ENCODE results near the gene IPCEF1. TPM values are rescaled to one million over a fixed set of nuclear protein-coding genes. Genes with fewer than 3 reads are reported as not detected.
"Not testable (repeated sequence)": the region's sequence is repeated elsewhere in the genome, so short reads cannot be mapped to it uniquely, and the experiment has no call there.

IPCEF1 gene
- total RNA-seq, 1 donor from 2014 or later: 1.8 TPM

GRCh38 chr6:154249499-154250298 lies 106.9 kb downstream of the IPCEF1 start:
- no peak for DNase-seq (ENCODE audit: low read depth in 2 of 2)

GRCh38 chr6:154247119-154247861 lies 109.3 kb downstream of the IPCEF1 start:
- DNase-seq (ENCODE audit: low read depth in 2 of 2): peak in 1 of 2 donors; percentile 51

- no peak for DNase-seq (ENCODE audit: low read depth in 2 of 2)
Observed at GRCh38 chr6:154246723-154247118, 109.9 kb downstream of the IPCEF1 start.

- DNase-seq (ENCODE audit: low read depth in 2 of 2): no peak
Observed at GRCh38 chr6:154245506-154245905, 111.1 kb downstream of the IPCEF1 start.

- DNase-seq (ENCODE audit: low read depth in 2 of 2): no peak
Observed at GRCh38 chr6:154243793-154244750, 112.5 kb downstream of the IPCEF1 start.

- no peak for DNase-seq (ENCODE audit: low read depth in 2 of 2)
Observed at GRCh38 chr6:154242617-154243357, 113.8 kb downstream of the IPCEF1 start.

- no peak for DNase-seq (ENCODE audit: low read depth in 2 of 2)
Observed at GRCh38 chr6:154241581-154241980, 115.0 kb downstream of the IPCEF1 start.

- DNase-seq (ENCODE audit: low read depth in 2 of 2): not testable (repeated sequence)
Observed at GRCh38 chr6:154241061-154241460, 115.5 kb downstream of the IPCEF1 start.

- DNase-seq (ENCODE audit: low read depth in 2 of 2): no peak
Observed at GRCh38 chr6:154239392-154239791, 117.2 kb downstream of the IPCEF1 start.

- DNase-seq (ENCODE audit: low read depth in 2 of 2): no peak
Observed at GRCh38 chr6:154238831-154239230, 117.8 kb downstream of the IPCEF1 start.

- no peak for DNase-seq (ENCODE audit: low read depth in 2 of 2)
Observed at GRCh38 chr6:154236646-154237301, 119.8 kb downstream of the IPCEF1 start.

- DNase-seq (ENCODE audit: low read depth in 2 of 2): no peak
Observed at GRCh38 chr6:154234019-154234772, 122.4 kb downstream of the IPCEF1 start.

- no peak for DNase-seq (ENCODE audit: low read depth in 2 of 2)
Observed at GRCh38 chr6:154233383-154233782, 123.2 kb downstream of the IPCEF1 start.

GRCh38 chr6:154232013-154232910 lies 124.3 kb downstream of the IPCEF1 start:
- no peak for DNase-seq (ENCODE audit: low read depth in 2 of 2)

GRCh38 chr6:154230910-154231595 lies 125.5 kb downstream of the IPCEF1 start:
- no peak for DNase-seq (ENCODE audit: low read depth in 2 of 2)

GRCh38 chr6:154230393-154230792 lies 126.2 kb downstream of the IPCEF1 start:
- no peak for DNase-seq (ENCODE audit: low read depth in 2 of 2)

GRCh38 chr6:154229786-154230185 lies 126.8 kb downstream of the IPCEF1 start:
- DNase-seq (ENCODE audit: low read depth in 2 of 2): peak in 1 of 2 donors; percentile 2

- no peak for DNase-seq (ENCODE audit: low read depth in 2 of 2)
Observed at GRCh38 chr6:154228521-154228905, 128.1 kb downstream of the IPCEF1 start.
